DOHH2 (cell line): ENCODE measurements around the gene ADCY7.

Source experiments
- H3F3A ChIP-seq: fragments of 200-600 bp; sonication (generic), shearing (Covaris generic); 2 replicates; pipeline ENCODE4 v1.6.0; 2016; ENCODE audit warnings: antibody characterized with exemption, mild to moderate bottlenecking; ENCODE audit not compliant: control insufficient read depth, insufficient read depth
- H3K27ac ChIP-seq: fragments of 200-600 bp; sonication (generic); 2 replicates; pipeline ENCODE4 v1.5.1; 2014; ENCODE audit warnings: low read depth, mild to moderate bottlenecking, low read length, moderate library complexity
- H3K27me3 ChIP-seq: fragments of 200-600 bp; sonication (generic); 2 replicates; pipeline ENCODE4 v1.6.1; 2014; ENCODE audit warnings: mild to moderate bottlenecking, low read length, mixed read lengths; ENCODE audit not compliant: control insufficient read depth
- H3K36me3 ChIP-seq: fragments of 200-600 bp; sonication (generic); 2 replicates; pipeline ENCODE4 v1.6.1; 2014; ENCODE audit warnings: mild to moderate bottlenecking, low read length, moderate library complexity, mixed read lengths; ENCODE audit not compliant: control insufficient read depth
- H3K4me1 ChIP-seq: fragments of 200-600 bp; sonication (generic); 2 replicates; pipeline ENCODE4 v1.6.1; 2014; ENCODE audit warnings: mild to moderate bottlenecking, low read length, mixed read lengths; ENCODE audit not compliant: control insufficient read depth
- H3K4me2 ChIP-seq: fragments of 200-600 bp; sonication (generic); 2 replicates; pipeline ENCODE4 v1.6.0; 2014; ENCODE audit warnings: mild to moderate bottlenecking, low read length, moderate library complexity
- H3K4me3 ChIP-seq: fragments of 200-600 bp; sonication (generic); 2 replicates; pipeline ENCODE4 v1.5.1; 2014; ENCODE audit warnings: mild to moderate bottlenecking, low read length, mixed read lengths
- H3K79me2 ChIP-seq: fragments of 200-600 bp; sonication (generic); 2 replicates; pipeline ENCODE4 v1.6.1; 2014; ENCODE audit warnings: mild to moderate bottlenecking, low read length, mixed read lengths; ENCODE audit not compliant: control insufficient read depth
- H3K9me2 ChIP-seq: fragments of 200-600 bp; sonication (generic); replicated peaks from 2 replicates; pipeline ENCODE4 v1.6.1; 2014; ENCODE audit warnings: mild to moderate bottlenecking, low read length, mixed read lengths; ENCODE audit not compliant: control insufficient read depth
- H3K9me3 ChIP-seq: fragments of 200-600 bp; sonication (generic); 2 replicates; pipeline ENCODE4 v1.6.1; 2014; ENCODE audit warnings: antibody characterized with exemption, low read length, mixed read lengths; ENCODE audit not compliant: control insufficient read depth, insufficient read depth
- H4K20me1 ChIP-seq: fragments of 200-600 bp; sonication (generic); 2 replicates; pipeline ENCODE4 v1.6.0; 2014; ENCODE audit warnings: low read depth, mild to moderate bottlenecking, antibody characterized with exemption, low read length, moderate library complexity; ENCODE audit not compliant: control insufficient read depth, insufficient read depth
- EZH2phosphoT487 ChIP-seq: fragments of 200-600 bp; sonication (generic); IDR thresholded peaks from 2 replicates; pipeline ENCODE4 v1.6.1; 2017; ENCODE audit warnings: borderline replicate concordance, mild to moderate bottlenecking, antibody characterized with exemption, low read length, moderate library complexity, mixed read lengths
- TF ChIP-seq, protein P1 (sequence below): fragments of 200-600 bp; sonication (generic); IDR thresholded peaks from one replicate; pipeline ENCODE4 v1.5.1; 2014; ENCODE audit warnings: antibody characterized with exemption, mild to moderate bottlenecking, low read depth, low read length; ENCODE audit not compliant: poor library complexity, severe bottlenecking

Gene ADCY7

DNA sequence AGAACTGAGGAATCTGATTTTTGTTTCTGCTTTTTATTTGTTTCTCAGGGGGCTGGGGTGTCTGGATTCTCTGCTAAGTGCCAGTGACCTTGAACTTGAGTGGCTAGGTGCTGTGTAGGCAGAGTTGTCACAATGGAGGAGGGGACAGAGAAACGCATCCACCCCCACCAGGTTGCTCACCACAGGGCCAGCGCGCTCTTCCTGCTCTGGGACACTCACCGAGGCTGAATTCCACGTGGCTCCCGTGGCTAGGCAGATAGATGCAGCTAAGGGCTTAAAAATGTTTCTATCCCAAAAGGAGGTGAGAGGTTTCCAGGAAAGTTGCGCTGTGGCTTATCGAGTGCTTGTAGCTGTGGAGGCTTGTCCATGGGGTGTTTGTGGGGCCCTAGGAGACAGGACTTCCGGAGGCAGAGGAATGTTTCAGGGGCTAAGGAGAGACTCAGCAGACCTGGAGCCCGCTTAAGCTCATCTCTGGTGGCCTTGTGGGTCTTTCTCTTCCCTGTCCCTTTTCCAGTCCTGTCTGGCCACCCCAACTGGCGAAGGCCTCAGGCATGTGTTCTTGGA lies 36.8 kb downstream of the ADCY7 start:
- no peak for TF ChIP-seq EZH2phosphoT487
- TF ChIP-seq, protein P1, sequence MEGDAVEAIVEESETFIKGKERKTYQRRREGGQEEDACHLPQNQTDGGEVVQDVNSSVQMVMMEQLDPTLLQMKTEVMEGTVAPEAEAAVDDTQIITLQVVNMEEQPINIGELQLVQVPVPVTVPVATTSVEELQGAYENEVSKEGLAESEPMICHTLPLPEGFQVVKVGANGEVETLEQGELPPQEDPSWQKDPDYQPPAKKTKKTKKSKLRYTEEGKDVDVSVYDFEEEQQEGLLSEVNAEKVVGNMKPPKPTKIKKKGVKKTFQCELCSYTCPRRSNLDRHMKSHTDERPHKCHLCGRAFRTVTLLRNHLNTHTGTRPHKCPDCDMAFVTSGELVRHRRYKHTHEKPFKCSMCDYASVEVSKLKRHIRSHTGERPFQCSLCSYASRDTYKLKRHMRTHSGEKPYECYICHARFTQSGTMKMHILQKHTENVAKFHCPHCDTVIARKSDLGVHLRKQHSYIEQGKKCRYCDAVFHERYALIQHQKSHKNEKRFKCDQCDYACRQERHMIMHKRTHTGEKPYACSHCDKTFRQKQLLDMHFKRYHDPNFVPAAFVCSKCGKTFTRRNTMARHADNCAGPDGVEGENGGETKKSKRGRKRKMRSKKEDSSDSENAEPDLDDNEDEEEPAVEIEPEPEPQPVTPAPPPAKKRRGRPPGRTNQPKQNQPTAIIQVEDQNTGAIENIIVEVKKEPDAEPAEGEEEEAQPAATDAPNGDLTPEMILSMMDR = no peak
- no peaks in the 10 kb centered on the region for H3K4me1 ChIP-seq
- no peaks in the 10 kb centered on the region for H3K79me2 ChIP-seq
- H3K27ac ChIP-seq = no peak overlapping the region
- no peaks in the 10 kb centered on the region for H3K9me2 ChIP-seq
- H4K20me1 ChIP-seq = no peaks in the 10 kb centered on the region
- no peaks in the 10 kb centered on the region for H3K9me3 ChIP-seq
- no peaks in the 10 kb centered on the region for H3K36me3 ChIP-seq
- no peak overlapping the region for H3K4me3 ChIP-seq
- no peak overlapping the region for H3K4me2 ChIP-seq
- H3F3A ChIP-seq = no peaks in the 10 kb centered on the region
- no peaks in the 10 kb centered on the region for H3K27me3 ChIP-seq

DNA sequence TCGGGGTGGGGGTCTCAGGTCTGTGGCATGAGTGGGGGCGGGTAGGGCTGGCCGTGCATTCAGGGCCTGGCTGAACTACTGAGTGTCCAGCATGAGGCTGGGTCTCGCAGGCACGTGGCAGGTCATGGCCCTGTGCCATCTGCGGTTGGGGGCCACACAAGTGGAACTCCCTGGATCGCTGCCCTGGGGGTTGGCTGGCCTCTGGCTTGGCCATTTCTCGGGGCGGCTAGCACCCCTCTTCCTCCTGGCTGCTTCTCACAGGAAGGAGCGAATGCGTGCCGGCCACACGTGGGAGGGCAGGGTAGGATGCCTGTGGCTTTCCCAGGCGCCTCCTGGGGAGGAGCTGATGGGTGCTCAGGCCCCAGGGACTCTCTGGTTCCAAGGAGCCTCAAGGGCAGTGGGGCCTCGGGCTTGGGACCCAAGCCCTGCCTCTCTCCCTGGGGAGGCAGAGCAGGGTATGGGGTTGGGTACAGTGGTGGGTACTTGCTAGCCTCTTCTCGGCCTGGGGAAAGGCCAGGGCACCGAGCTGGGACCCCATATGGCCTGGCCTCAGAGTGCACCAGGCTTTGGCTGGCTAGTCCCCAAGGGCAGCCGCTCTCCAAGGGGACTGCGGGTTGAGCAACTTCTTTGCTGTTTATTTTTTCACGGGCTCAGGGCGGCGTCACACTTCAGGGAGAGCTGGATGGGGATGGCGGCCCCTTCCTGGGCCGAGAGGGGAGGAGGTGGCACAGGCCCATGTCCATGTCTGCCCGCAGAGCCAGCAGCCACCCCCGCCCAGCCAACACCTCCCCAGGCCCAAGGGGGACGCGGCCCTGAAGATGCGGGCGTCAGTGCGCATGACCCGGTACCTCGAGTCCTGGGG lies 37.5 kb downstream of the ADCY7 start:
- no peaks in the 10 kb centered on the region for H3F3A ChIP-seq
- no peaks in the 10 kb centered on the region for H3K27me3 ChIP-seq
- H3K4me1 ChIP-seq = no peaks in the 10 kb centered on the region
- TF ChIP-seq EZH2phosphoT487 = no peak
- TF ChIP-seq, protein P1 = no peak
- H3K9me2 ChIP-seq = no peaks in the 10 kb centered on the region
- no peak overlapping the region for H3K4me3 ChIP-seq
- no peak overlapping the region for H3K27ac ChIP-seq
- no peaks in the 10 kb centered on the region for H3K9me3 ChIP-seq
- H4K20me1 ChIP-seq = no peaks in the 10 kb centered on the region
- no peaks in the 10 kb centered on the region for H3K36me3 ChIP-seq
- no peak overlapping the region for H3K4me2 ChIP-seq
- no peaks in the 10 kb centered on the region for H3K79me2 ChIP-seq

DNA sequence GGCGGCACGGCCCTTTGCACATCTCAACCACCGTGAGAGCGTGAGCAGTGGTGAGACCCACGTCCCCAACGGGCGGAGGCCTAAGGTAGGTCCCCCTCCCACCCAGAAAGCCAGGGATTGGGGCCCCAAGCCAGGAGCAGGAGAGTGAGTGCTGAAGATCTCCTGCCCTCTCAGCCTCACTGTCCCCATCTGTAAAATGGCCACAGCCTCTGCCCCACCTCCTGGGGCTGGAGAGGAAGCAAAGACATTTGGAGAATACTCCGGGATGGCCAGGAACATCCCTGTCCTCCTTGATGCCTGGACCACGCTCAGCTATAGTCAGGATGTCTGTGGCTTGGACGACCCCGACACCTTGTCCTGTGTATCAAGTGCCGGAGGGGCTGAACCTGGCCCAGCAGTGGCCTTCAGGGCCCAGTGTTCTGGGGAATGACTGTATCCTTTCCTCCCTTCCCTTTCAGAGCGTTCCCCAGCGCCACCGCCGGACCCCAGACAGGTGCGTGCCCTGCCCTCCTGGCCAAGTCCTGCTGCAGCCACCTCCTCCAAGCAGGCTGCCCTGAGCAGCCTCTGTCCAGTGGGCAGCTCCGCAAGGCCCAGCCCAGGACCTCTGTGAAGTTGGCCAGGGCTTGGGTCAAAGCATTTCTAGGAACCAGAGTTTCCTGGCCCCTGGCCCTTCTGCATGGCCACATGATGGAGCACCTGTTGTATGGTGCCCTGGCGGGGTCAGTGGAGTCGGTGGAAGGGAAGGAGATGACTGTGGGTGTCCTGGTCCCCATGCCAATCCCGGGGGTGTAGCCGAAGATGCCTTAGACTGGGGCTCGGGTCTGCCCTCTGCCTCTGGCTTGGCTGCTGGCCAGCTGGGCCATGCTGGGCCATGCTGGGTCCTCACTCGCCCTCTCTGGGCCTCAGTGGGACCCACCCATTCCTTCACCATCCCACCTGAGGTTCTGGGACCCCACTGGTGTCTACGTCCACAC lies 38.4 kb downstream of the ADCY7 start:
- TF ChIP-seq, protein P1 = no peak
- no peak for TF ChIP-seq EZH2phosphoT487
- H3K27ac ChIP-seq = no peak overlapping the region
- H4K20me1 ChIP-seq = no peaks in the 10 kb centered on the region
- no peaks in the 10 kb centered on the region for H3K4me1 ChIP-seq
- H3K4me2 ChIP-seq = no peak overlapping the region
- H3K79me2 ChIP-seq = no peaks in the 10 kb centered on the region
- no peaks in the 10 kb centered on the region for H3K36me3 ChIP-seq
- no peaks in the 10 kb centered on the region for H3K27me3 ChIP-seq
- no peaks in the 10 kb centered on the region for H3F3A ChIP-seq
- H3K9me2 ChIP-seq = no peaks in the 10 kb centered on the region
- no peaks in the 10 kb centered on the region for H3K9me3 ChIP-seq
- no peak overlapping the region for H3K4me3 ChIP-seq
